Immature natural killer cell (primary cell): ENCODE data around the gene CD276. TPM values are rescaled to one million over a fixed set of nuclear protein-coding genes. Genes with fewer than 3 reads are reported as not detected.

ENCODE experiments used
- DNase-seq, 3 donors: peaks; one replicate each; pipeline ENCODE4 v3.0.0; 2022; ENCODE audit warnings: mixed read lengths in 1 of 3
- H3K27ac Mint-ChIP-seq, 6 donors: one replicate each; pipeline ENCODE4 v1.8.0; 2020; ENCODE audit warnings: mixed read lengths in 6 of 6, mild to moderate bottlenecking in 5 of 6, inconsistent platforms in 4 of 6, moderate library complexity in 3 of 6
- H3K27me3 Mint-ChIP-seq, 3 donors: one replicate each; pipeline ENCODE4 v1.8.0; 2020 to 2021; ENCODE audit warnings: low read depth in 3 of 3, mild to moderate bottlenecking in 3 of 3, mixed read lengths in 3 of 3, moderate library complexity in 3 of 3, inconsistent platforms in 1 of 3
- H3K36me3 Mint-ChIP-seq, 3 donors: one replicate each; pipeline ENCODE4 v1.8.0; 2020; ENCODE audit warnings: mixed read lengths in 3 of 3, inconsistent platforms in 2 of 3, mild to moderate bottlenecking in 2 of 3
- H3K4me1 Mint-ChIP-seq, 2 donors: one replicate each; pipeline ENCODE4 v1.8.0; 2020; ENCODE audit warnings: inconsistent platforms in 2 of 2, mild to moderate bottlenecking in 2 of 2, mixed read lengths in 2 of 2, moderate library complexity in 1 of 2
- H3K4me3 Mint-ChIP-seq, 5 donors: one replicate each; pipeline ENCODE4 v1.8.0; 2020; ENCODE audit warnings: mild to moderate bottlenecking in 5 of 5, mixed read lengths in 5 of 5, inconsistent platforms in 3 of 5, moderate library complexity in 3 of 5
- H3K9me3 Mint-ChIP-seq, 6 donors: one replicate each; pipeline ENCODE4 v1.8.0; 2020; ENCODE audit warnings: mild to moderate bottlenecking in 6 of 6, mixed read lengths in 6 of 6, inconsistent platforms in 4 of 6, moderate library complexity in 3 of 6
- polyA plus RNA-seq, 3 donors: library from polyadenylated mRNA; unstranded; fragments of 300-500 nt; fragmentation: Illumina TruSeq; gene quantifications; one replicate each; pipeline ENCODE4 v1.2.3, GENCODE V29; 2021

The CD276 gene
- polyA plus RNA-seq, 3 donors from 2014 or later = not detected

DNA sequence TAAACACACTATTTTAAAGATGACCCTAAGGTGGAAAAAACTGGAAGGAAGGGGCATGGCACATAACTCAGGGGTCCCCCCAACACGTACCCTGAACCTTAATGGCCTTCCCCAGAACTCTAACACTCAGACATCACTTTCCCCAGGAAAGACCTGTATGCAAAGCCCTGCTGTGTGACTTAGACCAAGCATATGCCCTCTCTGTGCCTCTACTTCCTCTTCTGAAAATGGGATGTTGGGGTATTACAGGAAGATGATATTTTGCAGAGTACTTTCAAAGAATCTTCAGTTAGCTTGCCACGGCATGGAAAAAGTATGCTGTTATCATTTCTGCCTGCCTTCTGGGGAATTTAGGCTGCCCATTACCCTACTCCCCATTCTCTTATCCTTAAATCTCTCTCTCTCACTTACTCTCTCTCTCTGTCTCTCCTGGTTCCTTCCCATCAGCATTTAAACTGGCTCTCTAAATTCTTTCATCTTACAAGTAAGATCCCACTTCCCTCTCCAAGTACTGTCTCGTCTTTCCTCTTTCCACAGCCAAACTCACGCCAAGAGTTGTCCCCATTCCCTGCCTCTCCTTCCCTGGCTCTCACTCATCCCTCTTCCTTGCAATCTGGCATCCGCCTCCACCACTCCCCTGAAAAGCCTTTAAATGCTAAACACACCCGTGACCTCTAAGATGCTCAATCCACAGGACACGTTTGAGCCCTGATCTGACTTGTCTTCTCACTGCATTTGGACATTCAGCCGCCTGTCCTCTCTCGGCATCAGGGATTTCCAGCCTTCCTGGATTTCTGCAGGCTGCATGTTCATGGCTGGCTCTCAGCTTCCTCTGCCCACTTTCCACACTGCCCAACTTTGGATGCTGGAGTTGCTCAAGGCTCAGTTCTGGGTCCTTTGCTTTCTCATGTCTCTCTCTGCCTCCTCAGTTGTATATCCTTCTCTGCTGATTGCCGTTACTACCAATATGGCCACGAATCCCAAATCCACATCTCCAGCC lies 76.4 kb downstream of the CD276 start:
- Mint-ChIP-seq H3K36me3 (no peaks in the 10 kb centered on the region), H3K4me3 (no peak overlapping the region), H3K27ac (no peak overlapping the region), H3K9me3 (peaks cover 0 to 2% (median 0%) of the 10 kb centered on the region in 6 donors), H3K27me3 (peaks cover 2 to 14% (median 9%) of the 10 kb centered on the region in 3 donors), H3K4me1 (no peaks in the 10 kb centered on the region)
- no peak for DNase-seq

DNA sequence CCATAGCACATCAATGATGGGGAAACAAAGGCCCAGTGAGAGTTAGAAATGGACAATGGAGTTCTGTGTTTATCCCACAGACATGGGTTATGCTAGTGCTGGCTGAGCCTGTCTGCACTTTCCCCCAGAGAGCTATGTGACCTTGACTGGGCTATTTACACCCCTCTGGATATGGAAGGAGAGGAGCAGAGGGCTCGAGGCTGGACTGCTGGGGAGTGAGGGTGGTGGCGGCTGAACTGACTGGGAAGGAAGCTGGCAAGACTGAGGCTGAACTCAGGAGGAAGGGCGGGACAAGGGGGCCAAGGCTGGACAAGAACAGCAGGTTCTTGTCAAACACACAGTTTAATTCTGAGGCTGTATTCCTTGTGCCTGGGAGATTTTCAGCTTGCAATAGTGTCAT lies 79.7 kb downstream of the CD276 start:
- no peak for DNase-seq
- Mint-ChIP-seq H3K9me3 (no peaks in the 10 kb centered on the region), H3K4me1 (no peaks in the 10 kb centered on the region), H3K4me3 (no peak overlapping the region), H3K27ac (no peak overlapping the region), H3K27me3 (peaks cover 0 to 9% (median 8%) of the 10 kb centered on the region in 3 donors), H3K36me3 (no peaks in the 10 kb centered on the region)

Other genes with a start within 250 kb of the CD276 start
- gene REC114, start 241.2 kb upstream of the CD276 start, polyA plus RNA-seq = not detected
- 10 to 100 TPM; 30.3 to 58.7 (median 41.6) TPM for gene NPTN, start 51.0 kb upstream of the CD276 start, polyA plus RNA-seq
- not detected for gene INSYN1, start 69.0 kb downstream of the CD276 start, polyA plus RNA-seq
- not detected for gene TBC1D21, start 189.2 kb downstream of the CD276 start, polyA plus RNA-seq
- 1 to 10 TPM in 1 of 3 donors, under 1 TPM in 1, not detected in 1; 0.98 to 1.1 TPM for gene LOXL1, start 242.1 kb downstream of the CD276 start, polyA plus RNA-seq